ENCODE data around the gene MRC2.
A peak's percentile ranks its signal among the peaks of the same experiment; 100 is the strongest.

MRC2 gene

DNA sequence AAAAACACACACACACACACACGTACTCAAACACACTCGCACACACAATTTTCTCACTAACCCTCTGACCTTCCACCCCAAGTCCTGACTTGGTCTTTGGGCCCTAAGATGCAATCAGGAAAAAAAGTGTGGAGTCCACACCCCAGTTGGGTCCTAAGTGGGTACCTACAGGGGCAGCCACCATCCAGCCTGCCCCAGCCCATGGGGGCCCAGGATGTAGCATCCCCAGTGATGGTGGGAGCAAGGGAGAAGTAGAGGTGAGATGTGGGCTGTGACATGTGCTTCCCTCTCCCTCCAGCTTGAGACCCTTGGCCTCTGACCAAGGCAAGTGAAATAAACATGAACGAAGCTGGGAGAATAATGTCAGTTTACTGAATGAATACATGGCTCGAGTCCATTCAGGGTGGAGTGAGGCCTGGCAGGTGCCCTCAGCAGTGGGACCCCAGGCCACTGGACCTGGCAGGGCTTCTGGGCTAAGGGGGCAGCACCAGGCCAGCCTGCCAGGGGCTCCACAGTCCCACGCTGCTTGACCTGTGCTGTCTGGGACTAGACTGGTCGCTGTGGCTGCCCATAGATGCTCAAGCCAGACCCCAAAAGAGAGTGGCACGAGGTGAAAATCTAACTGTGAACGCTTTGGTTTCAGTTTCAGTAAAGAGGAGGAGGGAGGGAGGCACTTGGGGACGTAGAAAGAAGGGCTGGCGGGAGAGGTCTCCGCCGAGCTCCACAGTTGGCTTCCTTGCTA is 73.7 kb downstream of the MRC2 start:
- no peak for DNase-seq

DNA sequence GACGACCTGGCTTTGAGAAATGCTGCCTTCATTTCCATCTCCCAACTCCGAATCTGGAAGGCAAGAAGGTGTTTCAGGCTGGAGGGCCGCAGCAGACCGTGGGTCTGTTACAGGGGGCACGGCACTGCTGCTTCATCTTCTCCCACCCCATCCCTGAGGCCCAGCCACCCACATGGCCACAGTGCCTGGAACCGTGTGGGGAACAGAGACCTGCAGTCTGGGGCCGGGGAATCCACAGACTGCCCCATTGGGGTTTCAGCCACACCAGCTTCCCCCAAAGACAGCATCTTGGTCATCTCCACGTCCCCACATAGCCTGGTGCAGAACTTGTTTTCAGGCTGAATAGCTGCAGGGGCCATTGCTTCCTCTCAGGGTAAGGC is 74.2 kb downstream of the MRC2 start:
- no peak for DNase-seq

DNA sequence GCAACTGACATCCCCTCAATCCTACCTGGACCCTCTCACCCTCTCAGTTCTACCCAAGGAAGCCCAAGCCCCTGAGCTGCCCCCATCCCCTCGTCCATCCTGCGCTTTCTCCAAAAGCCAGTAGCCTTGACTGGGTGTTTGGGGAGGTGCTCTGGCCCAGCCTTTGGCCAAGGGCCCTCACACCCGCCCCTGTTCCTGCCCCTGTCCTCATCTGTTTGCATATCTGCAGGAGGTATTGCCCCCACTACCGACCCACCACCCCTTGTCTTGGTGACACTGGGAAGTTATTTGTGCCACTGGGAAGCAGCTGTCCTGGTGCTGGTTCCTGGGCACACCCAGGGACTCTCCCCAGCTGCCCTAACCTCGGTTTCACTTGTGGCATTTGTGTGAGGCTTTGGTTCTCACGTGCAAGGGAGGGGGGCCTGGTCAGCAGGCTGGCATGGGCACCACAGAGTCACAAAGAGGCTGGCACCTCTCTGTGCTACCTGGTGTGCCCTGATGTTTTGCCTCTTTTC is 75.3 kb downstream of the MRC2 start:
- no peak for DNase-seq

DNA sequence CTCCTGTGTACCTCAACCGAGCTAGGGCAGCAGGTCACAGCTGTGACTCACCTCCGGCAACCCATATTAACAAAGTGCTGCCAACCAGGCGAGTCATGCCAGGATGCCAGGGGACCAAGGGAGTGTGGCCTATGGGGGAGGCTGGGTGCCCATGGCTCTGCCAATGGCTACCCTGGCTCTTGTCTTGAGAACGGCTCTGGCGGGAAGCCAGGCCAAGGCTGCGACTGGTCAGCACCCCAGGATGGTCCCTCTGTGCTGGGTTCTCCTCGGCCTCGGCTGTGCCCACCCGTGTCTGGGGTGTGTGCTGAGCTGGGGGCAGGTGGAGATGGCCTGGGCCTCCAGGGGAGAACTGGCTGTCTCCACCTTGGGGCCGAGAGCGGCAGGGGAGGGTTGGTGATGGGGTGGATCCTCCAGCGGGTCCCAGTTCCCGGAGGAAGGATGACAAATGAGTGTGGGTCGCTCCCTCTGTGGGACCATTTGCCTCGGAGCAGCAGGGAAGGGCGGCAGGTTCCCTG is 75.8 kb downstream of the MRC2 start:
- DNase-seq: no peak

DNA sequence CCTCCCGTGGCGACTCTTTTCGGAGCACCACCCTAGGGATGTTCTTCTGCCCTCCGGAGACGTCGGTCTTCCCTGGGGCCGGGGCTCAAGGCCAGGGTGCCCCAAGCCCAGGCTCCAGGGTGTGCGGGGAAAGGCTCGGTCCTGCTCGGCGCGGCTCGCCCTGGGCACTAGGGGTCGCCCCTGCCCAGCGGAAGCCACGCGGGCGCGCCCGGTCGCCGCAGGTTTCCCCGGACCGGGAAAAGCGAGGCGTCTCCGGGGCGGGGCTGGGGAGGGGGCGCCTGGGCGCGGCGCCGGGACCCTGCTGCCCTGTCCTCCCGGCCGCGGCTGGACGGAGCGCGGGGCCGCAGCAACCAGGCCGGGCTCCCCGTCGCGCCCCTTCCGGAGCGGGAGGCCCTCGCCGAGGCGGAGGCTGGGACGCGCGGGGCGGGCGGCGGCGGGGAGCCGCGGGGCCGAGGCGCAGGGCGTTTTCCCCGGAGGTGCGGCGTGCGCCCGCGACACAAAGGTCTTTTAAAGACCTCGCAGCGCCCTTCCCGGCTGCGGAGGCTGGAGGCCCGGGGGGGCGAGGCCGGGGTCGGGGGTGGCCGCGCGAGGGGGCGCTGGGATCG is 76.4 kb downstream of the MRC2 start:
- peak in 52 of 56 donors; percentile 12 to 84 (median 58) for DNase-seq

DNA sequence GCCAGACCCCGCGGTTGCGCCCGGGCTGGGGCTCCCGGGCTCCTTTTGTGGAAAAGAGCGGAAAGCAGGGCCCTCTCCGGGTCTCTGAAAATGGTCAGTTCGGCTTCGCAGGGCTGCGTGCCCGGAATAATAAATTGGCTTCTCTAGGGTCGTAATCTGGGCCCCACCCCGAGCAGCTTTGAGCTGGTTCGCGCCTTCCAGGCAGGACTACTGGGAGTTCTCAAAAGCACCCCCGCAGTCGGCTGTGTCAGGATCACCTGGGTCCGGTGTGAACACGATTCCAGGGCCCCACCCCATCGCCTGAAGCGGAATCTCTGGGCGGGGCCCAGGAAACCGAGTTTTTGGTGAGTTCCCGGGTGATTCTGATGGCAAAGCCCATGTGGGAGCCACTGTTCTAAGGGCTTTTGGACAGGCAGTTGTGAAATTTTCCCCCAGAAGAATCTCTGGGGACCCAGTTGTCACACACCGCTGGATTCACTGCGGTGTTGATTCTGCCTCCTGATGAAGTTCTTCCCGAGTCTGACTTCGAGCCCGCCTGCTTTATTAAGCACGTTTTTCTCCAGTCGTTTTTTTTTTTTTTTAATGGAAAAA is 77.0 kb downstream of the MRC2 start:
- DNase-seq: peak in 26 of 56 donors; percentile 12 to 73 (median 36)

DNA sequence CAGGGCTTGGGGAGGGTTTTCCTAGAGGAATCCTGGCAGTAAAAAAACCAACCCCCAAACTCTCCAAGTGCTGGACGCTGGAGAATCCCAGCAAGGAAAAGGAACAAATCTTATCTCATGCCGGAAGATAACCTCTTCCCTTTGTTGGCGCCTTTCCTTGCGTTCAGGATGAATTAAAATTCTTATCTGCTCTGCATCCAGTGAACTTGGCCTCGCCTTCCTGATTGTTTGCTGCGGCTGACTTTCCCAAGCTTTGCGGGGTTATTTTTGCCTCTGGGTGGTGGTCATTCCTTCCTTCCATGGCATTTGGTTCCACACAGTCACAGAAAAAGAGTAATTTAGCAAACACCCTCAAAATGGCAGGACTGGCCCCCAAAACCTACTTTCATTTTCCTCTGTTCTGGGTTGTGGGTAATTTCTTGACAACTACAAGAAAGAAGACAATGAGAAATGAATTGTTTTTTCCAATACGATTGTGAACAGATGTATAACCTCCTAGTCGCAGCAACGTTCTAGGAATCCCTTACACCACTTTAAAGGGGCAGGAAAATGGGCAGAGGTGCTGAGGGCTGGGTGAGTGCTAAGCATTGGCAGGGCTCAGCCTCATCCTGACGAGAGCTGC is 77.8 kb downstream of the MRC2 start:
- DNase-seq: peak in 6 of 56 donors; percentile 20 to 63 (median 31)

DNA sequence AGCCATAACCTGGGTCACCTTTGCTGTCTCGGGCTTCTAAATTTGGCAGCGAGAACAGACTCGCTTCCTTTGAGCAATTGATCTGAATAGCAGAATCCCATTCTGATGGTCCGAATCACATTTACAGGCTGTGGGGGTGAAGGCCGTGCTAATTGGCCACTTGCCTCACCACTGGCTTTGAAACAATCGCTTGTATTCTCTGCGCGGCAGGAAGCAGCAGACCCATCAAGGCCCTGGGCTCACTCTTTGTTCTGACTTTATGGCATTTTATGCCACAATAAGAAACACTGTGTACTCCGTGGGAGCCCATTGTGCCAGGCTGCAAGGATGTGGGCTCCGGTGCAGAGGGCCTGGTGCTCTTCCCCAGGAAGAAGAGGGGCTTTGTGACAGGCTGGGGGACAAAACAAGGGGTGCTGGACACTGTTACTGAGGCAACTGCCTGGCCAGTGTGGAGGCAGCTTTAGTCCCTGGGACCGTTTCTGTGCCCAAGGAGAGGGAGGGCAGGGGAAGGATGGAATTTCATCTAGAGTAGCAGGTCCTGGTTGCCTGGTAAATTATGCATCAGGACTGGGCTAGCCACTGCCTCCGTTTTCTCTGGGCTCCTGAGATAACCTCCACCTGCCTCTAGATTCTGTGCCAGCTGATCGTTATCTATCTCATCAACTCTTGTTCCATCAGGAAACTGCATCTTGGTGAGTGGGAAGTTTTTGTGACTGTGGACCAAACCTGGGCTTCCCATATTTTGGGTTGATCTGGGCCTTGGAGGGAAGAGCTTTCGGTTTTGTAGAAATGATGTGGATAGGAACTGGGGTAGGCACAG is 78.5 kb downstream of the MRC2 start:
- peak in 50 of 56 donors; percentile 29 to 85 (median 64) for DNase-seq

DNA sequence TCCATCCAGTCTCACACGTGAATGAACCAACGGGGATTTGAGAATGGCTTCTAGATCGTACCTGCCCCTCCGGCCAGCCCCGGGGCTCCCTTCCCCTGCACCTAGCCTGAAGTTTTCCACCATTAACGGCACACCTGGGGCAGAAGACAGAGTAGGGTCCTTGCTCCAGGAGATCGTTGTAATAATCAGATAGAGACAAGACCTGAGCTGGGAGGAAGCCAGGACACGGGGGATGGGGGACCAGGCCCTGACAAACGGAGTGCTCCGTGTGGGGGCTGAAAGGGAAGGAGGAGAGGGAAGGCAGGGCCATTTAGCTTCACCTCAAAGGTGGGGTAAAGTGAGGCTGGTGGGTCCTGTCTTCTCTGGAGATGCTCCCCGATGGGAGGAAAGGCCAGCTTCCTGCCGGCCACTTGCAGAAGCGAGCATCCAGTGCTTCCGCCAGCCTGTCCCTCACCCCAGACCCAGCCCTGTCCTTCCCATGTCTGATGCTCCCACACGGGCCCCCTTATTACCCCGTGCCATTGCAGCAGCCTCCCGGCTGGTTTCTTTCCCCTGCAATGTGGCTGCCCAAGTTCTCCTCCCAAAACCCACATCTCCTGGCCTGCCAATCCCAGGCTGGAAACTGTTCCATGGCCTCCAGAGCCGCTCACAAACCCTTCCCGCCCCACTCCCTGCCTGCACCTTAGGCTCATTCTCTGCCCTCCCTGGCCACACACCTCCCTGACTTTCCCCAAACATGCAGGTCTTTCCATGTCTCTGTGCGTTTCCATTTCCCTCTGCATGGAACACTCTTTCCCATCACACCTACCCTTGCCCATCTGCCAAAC is 79.3 kb downstream of the MRC2 start:
- no peak for DNase-seq

DNA sequence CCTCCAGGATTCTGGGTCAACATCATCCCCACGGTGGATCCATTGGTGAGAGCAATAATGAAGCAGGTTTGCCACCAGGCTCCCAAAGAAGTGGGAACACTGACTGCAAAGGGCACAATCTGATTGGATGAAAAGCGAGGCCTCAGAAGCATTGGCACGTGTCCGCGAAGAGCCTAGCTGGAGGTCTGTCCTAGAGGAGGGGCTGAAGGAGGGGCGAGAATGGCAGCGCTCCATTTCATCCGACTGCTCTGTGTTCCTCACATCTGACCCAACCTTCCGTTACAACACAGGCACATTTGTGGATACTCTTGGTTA is 79.9 kb downstream of the MRC2 start:
- DNase-seq: no peak

DNA sequence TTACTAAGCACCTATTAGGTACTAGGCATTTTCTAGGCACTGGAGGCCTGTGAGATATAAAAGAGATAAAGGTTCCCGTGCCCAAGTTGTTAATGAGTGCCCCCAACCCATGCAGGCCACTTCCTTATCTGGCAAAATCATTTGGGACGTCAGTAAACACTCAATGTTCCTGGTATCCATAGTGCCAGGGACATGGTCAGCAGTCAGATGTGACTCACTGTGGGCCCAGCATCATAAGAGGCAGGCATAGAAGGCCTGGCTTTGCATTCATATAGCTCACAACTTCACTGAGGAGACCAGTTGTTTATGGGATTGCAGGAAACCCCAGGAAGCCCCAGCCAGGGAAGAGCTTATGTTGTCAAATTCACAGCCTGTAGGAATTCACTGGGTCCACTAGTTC is 81.1 kb downstream of the MRC2 start:
- DNase-seq: no peak

DNA sequence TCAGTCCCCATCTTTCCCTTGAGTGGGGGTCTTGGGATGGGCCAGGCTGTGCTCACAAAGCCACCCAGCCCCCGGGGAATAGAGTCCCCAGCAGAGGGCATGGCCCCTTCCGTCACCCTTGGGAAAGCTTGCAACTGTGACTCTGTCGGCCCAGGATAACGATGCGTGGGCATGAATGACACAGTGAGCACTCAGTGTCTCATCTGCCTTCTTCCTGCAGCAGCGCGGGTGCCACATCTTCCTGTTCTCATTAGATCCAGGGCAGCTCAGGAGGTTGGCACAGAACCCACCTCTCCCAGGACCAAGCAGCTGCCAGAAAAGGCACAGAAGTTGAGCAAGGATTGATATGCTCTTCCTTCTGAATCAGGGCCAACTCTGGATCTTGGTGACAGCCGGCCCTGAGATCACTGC is 84.7 kb downstream of the MRC2 start:
- DNase-seq: no peak

DNA sequence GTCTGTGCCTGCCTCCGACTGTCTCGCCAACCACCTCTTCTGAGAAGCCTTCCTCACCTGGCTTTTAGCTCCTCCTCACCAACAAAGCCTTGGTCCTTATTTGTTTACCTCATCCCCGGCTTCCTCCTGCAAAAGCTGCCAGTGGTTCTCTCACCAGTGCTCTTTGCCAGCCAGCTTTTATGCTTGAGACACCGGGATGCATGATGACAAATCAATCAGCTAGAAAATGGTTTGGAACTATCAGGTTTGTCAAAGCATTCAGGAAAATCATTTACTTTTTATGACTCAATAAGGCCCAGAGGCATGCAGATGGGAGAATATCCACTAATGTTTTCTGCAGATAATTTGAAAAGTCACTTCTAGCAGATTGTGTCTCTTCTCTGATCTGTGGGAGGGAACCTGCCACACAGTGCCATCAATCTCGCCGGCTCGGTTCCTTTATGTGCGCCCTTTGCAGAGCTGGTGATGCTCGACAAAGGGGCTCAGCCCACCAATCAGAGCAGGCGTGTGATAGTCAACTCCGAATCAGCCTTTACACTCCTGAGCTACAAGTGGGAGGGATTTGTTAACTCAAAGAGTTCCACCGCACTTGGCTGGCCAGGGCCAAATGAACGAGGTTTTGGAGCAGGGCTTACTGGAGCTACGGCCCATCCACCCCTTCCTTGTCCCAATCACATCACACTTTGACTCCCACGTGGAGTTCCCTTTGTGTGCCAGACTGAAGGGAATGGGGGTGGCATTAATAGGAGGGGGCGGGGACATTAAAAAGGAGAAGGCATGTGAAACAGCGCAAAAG is 85.8 kb downstream of the MRC2 start:
- peak in 6 of 56 donors; percentile 13 to 27 (median 18) for DNase-seq

DNA sequence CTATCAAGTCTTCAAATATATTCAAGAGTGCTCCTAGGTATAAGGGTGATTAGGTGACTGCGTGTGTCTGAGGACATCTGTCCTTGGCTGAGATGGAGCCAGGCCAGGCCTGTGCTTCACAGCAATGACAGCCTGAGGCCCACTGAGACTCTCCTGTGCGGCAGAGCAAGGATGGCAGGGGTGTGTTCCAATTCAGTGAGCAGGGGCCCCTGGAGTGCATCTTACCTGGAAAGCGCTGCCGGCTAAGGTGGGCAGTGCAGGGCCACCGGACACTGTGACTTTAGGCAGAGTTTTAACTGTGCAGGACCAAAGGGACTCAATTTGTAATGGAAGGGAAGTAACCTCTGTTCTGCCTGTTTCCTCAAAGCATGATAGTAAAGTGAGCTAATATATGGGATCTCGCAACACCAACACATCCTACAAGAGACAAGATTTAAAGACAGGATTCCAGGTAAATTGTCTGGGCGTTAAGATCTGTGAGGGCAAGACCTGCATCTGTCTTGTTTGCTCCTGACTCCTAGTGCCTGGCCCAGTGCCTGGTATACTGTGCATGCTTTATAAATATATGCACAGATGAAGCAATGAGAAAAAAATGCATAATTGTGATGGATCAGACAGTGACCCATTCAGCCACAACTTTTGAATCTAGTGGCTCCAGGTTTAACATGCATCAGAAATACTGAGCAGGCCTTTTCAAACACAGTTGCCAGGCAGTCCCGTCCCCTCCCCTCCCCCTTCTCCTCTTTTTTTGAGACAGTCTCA is 86.7 kb downstream of the MRC2 start:
- DNase-seq: no peak

DNA sequence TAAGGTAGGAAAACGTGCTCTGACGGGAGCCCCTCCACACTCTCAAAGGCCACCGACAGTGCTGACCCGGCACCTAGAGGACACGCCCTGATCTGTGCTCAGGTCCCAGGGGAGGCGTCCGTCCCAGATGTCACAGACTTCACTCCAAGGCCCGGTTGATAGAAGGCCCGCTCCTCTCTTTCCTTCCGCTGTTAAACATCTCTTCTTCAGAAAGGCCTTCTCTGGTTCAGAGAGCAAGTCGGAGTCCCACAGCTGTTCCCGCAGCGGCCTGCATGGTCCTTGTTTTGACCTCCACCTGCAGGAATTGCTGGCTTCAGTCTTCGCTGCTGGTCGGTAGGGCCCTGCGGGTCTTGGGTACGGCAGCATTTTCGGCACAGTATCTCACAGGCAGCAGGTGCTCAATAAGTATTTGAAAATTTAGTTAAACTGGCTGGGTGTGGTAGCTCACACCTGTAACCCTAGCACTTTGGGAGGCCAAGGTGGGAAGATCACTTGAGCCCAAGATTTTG is 88.5 kb downstream of the MRC2 start:
- no peak for DNase-seq

DNA sequence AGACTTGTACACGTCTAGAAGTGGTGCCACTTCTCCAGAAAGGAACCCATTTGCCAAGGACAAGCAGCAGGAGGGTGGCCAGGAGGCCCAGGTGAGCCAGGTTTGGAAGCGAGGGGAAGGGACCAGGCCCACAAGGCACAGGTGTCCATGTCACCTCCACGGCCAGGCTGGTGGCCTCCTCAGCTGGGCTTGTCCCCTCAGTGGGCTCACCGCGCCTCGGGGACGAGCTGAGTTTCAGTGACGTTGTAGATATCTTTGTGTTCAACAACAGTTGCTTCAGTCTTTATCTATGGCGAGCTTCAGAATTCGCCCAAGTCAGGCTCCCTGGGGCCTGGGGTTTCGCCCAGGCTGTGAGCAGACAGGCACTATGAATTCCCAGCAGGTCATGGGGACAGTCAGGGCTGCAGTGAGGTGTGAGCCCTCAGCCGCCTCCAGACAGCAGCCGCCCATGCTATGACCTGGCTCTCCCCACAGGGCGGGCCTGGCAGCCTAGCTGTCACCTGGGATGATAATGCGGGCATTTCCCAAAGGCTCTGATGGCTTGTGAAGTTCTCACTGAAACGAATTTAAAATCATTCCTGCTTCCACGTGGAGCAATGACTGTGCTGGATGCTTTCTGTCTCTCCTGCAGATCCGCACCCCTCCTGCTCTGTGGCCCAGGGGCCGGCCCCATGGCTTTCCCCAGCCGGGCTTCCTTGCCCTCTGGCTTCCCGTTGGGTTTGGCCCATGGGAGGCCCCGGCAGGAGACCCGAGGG is 89.5 kb downstream of the MRC2 start:
- no peak for DNase-seq

DNA sequence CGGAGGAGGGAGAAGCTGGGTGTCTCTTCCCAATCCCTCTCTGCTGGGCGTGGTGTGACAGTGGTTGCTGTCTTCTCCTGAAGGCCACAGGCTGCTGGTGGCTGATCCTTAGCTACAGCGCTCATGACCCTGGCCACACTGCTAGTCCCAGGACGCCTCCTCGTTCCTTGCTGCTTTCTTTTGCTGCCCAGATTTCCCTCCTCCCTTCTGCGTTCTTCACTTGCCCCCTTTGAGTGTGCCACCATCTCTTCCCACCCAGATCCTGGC is 90.1 kb downstream of the MRC2 start:
- DNase-seq: no peak

DNA sequence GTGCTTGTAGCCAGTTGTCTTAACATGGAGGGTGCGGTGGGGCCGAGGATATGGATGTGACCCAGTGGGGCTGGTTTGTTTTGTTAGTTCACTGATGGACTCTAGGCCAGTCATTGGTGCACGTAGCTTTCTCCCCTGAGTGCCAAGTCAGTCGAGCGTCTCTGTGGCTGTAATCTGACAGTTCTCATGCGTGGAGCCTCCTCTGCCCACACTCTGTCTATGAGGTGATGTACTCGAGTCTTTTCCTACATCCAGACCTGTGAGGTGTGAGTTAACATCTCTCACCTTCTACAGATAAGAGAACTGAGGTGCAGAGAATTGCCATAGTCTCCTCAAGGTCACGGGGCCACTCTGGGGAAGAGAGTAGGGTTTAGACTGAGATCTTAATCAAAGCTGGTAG is 90.4 kb downstream of the MRC2 start:
- DNase-seq: no peak
